Naive B cell (primary cell): ENCODE measurements around the gene CYB5D1. TPM values are rescaled to one million over a fixed set of nuclear protein-coding genes. Genes with fewer than 3 reads are reported as not detected.
"Not testable (repeated sequence)": the region's sequence is repeated elsewhere in the genome, so short reads cannot be mapped to it uniquely, and the experiment has no call there.

ENCODE experiments used
- ATAC-seq, 2 donors: fragments of 150-1000 bp; cut with Tn5 transposase; 2 replicates each; pipeline ENCODE4 v1.10.0; 2021; ENCODE audit warnings: low read depth in 2 of 2, mild to moderate bottlenecking in 2 of 2, moderate library complexity in 2 of 2
- DNase-seq: peaks from one replicate; pipeline ENCODE4 v3.0.0; 2022
- H3K27ac Mint-ChIP-seq, 6 donors: one replicate each; pipeline ENCODE4 v1.8.0; 2020 to 2022; ENCODE audit warnings: mild to moderate bottlenecking in 6 of 6, mixed read lengths in 6 of 6, moderate library complexity in 5 of 6, inconsistent platforms in 2 of 6
- H3K27me3 Mint-ChIP-seq, 3 donors: one replicate each; pipeline ENCODE4 v1.8.0; 2021 to 2022; ENCODE audit warnings: mixed read lengths in 3 of 3, mild to moderate bottlenecking in 1 of 3
- H3K36me3 Mint-ChIP-seq, 2 donors: one replicate each; pipeline ENCODE4 v1.8.0; 2020 to 2022; ENCODE audit warnings: mixed read lengths in 2 of 2, inconsistent platforms in 1 of 2, mild to moderate bottlenecking in 1 of 2
- H3K4me1 Mint-ChIP-seq, 3 donors: one replicate each; pipeline ENCODE4 v1.8.0; 2020 to 2022; ENCODE audit warnings: mixed read lengths in 3 of 3, inconsistent platforms in 1 of 3, mild to moderate bottlenecking in 1 of 3, moderate library complexity in 1 of 3
- H3K4me3 Mint-ChIP-seq, 8 donors: one replicate each; pipeline ENCODE4 v1.8.0; 2020 to 2022; ENCODE audit warnings: mild to moderate bottlenecking in 8 of 8, mixed read lengths in 8 of 8, moderate library complexity in 8 of 8, inconsistent platforms in 2 of 8
- H3K9me3 Mint-ChIP-seq, 7 donors: one replicate each; pipeline ENCODE4 v1.8.0; 2020 to 2022; ENCODE audit warnings: mixed read lengths in 7 of 7, mild to moderate bottlenecking in 5 of 7, inconsistent platforms in 2 of 7, moderate library complexity in 1 of 7
- polyA plus RNA-seq, 6 donors: library from polyadenylated mRNA; unstranded; fragments of 300-500 nt; fragmentation: Illumina TruSeq; gene quantifications; one replicate each; pipeline ENCODE4 v1.2.3, GENCODE V29; 2021; ENCODE audit warnings: low read depth in 6 of 6

CYB5D1 gene
- polyA plus RNA-seq, 6 donors from 2014 or later: 3.4 to 5.2 (median 3.7) TPM

- H3K27me3 Mint-ChIP-seq: no peaks in the 10 kb centered on the region
- peak overlapping the region in 2 of 6 donors; percentile 60 to 89 for H3K27ac Mint-ChIP-seq
- peak overlapping the region in 2 of 8 donors; percentile 5 to 10 for H3K4me3 Mint-ChIP-seq
- DNase-seq (peak; percentile 55), ATAC-seq (no peak)
- H3K4me1 Mint-ChIP-seq: peaks cover 5 to 16% (median 15%) of the 10 kb centered on the region in 3 donors
- H3K9me3 Mint-ChIP-seq: no peaks in the 10 kb centered on the region
- H3K36me3 Mint-ChIP-seq: no peaks in the 10 kb centered on the region
Observed at GRCh38 chr17:7862692-7863437, 5.1 kb downstream of the CYB5D1 start.

DNA sequence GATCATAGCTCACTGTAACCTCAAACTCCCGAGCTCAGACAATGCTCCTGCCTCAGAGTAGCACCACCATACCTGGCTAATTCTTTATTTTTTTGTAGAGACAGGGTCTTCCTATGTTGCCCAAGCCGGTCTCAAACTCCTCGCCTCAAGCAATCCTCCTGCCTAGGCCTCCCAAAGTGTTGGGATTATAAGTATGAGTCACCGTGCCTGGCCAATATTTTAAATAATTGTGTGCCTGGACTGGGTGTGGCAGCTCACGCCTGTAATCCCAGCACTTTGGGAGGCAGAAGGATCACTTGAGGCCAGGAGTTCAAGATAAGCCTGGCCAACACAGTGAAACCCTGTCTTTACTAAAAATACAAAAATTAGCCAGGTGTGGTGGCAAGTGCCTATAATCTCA is 6.6 kb downstream of the CYB5D1 start:
- H3K27ac Mint-ChIP-seq: not testable (repeated sequence)

GRCh38 chr17:7864995-7865650 is 7.3 kb downstream of the CYB5D1 start:
- Mint-ChIP-seq H3K36me3 (no peaks in the 10 kb centered on the region), H3K4me1 (peaks cover 5 to 19% (median 13%) of the 10 kb centered on the region in 3 donors), H3K4me3 (no peak overlapping the region), H3K9me3 (no peaks in the 10 kb centered on the region), H3K27ac (peak overlapping the region in 1 of 6 donors; percentile 52), H3K27me3 (no peaks in the 10 kb centered on the region)
- ATAC-seq (no peak), DNase-seq (no peak)

More for the DNA sequence above, 6.6 kb downstream of the CYB5D1 start:
- not testable (repeated sequence) for H3K4me3 Mint-ChIP-seq, ATAC-seq, H3K27me3 Mint-ChIP-seq, DNase-seq, H3K9me3 Mint-ChIP-seq, H3K36me3 Mint-ChIP-seq
- H3K4me1 Mint-ChIP-seq: peaks cover 5 to 19% (median 16%) of the 10 kb centered on the region in 3 donors

DNA sequence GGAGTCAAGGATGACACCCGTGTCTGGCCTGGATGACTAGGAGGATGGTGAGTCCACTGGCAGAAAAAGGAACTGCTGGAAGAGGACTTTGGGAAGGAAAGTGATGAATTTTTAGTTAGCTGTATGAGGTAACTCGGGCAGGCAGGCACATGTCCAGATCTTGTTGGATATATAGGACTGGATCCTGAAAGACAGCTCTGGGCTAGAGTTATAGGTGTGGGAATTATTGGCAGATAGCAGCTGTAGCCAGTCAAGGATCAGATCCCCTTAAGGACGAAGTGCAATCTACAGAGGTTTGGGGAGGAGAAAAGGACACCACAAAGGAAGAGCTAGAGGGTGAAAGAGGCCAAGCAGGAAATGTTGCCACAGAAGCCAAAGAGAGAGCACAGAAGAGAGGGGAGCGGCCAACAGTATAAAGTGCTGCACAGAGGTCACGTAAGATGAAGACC is 10.1 kb downstream of the CYB5D1 start:
- no peaks in the 10 kb centered on the region for H3K27me3 Mint-ChIP-seq
- ATAC-seq: no peak
- H3K4me3 Mint-ChIP-seq: no peak overlapping the region
- no peaks in the 10 kb centered on the region for H3K9me3 Mint-ChIP-seq
- DNase-seq: no peak
- peak overlapping the region in 3 of 6 donors; percentile 5 to 44 (median 26) for H3K27ac Mint-ChIP-seq
- H3K36me3 Mint-ChIP-seq: no peaks in the 10 kb centered on the region
- peaks cover under 1 to 16% (median 9%) of the 10 kb centered on the region in 3 donors for H3K4me1 Mint-ChIP-seq

DNA sequence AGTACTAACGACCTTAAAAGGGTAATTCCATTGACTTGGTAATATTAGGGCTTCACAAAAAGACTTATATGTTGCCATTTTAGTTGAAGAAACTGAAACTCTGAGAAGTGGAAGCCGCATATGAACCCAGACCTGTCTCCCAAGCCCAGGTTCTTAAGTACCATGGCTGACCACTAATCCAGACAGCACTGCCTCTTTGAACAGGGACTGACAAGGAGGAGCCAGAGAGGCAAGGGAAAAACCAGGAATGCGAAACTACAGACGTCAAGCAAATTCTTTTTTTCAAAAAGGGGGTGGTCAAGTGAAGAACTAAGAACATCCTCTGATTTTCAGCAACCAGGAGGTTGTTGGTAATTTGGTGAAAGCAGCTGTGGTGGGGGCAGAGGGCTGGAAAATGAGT is 15.2 kb downstream of the CYB5D1 start:
- DNase-seq (no peak), ATAC-seq (no peak)
- no peak overlapping the region for H3K4me3 Mint-ChIP-seq
- H3K27ac Mint-ChIP-seq: no peak overlapping the region
- peaks cover 12 to 15% (median 14%) of the 10 kb centered on the region in 3 donors for H3K4me1 Mint-ChIP-seq
- no peaks in the 10 kb centered on the region for H3K9me3 Mint-ChIP-seq
- no peaks in the 10 kb centered on the region for H3K36me3 Mint-ChIP-seq
- no peaks in the 10 kb centered on the region for H3K27me3 Mint-ChIP-seq

GRCh38 chr17:7875804-7876370 is 18.1 kb downstream of the CYB5D1 start:
- no peak for ATAC-seq
- Mint-ChIP-seq H3K4me1 (peaks cover 10 to 15% (median 12%) of the 10 kb centered on the region in 3 donors), H3K36me3 (no peaks in the 10 kb centered on the region), H3K4me3 (no peak overlapping the region), H3K27me3 (no peaks in the 10 kb centered on the region), H3K27ac (peak overlapping the region in 1 of 6 donors; percentile 16), H3K9me3 (no peaks in the 10 kb centered on the region)
- DNase-seq: no peak

- H3K4me1 Mint-ChIP-seq: peaks cover 10 to 15% (median 12%) of the 10 kb centered on the region in 3 donors
- H3K4me3 Mint-ChIP-seq: no peak overlapping the region
- no peaks in the 10 kb centered on the region for H3K36me3 Mint-ChIP-seq
- no peaks in the 10 kb centered on the region for H3K27me3 Mint-ChIP-seq
- H3K9me3 Mint-ChIP-seq: no peaks in the 10 kb centered on the region
- no peak for ATAC-seq
- DNase-seq: no peak
- no peak overlapping the region for H3K27ac Mint-ChIP-seq
Observed at GRCh38 chr17:7878234-7878633, 20.4 kb downstream of the CYB5D1 start.

DNA sequence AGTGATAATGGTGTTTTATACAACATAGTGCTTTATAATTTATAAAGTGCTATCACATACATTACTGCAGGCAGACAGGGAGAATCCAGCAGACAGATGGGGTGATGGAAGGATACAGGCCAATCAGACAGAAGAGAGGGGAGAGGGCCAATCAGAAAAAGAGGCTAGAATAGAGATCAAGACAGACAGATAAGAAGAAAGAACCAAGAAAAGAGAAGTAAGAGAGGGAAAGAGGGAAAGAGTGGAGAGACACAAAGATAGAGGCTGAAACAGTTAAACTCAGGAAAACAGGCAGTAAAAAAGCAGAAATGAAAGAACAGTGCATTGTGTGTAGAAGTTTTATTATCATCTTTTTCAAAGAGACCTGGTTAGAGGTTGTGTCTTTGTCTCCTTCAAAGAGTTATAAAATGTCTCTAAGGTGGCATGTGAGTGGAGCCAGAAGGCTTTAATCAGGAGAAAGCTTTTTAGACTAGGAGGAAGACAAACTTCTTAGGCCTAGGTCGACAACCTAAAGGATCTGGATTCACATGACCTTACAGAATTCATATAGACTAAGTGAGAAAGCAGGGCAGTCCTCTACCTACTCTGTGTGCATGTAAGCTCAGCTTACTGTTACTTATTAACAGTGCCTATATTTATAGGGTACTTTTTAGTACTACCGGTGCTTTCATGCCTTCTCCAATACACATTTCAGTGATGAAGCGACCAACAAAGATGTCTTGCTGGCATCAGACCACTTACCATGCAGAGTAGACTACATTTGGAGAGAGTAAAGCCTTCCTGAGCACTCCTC is 22.5 kb downstream of the CYB5D1 start:
- Mint-ChIP-seq H3K9me3 (no peaks in the 10 kb centered on the region), H3K4me3 (no peak overlapping the region), H3K27me3 (no peaks in the 10 kb centered on the region), H3K27ac (no peak overlapping the region), H3K4me1 (peaks cover 6 to 15% (median 8%) of the 10 kb centered on the region in 3 donors), H3K36me3 (no peaks in the 10 kb centered on the region)
- no peak for ATAC-seq
- no peak for DNase-seq

DNA sequence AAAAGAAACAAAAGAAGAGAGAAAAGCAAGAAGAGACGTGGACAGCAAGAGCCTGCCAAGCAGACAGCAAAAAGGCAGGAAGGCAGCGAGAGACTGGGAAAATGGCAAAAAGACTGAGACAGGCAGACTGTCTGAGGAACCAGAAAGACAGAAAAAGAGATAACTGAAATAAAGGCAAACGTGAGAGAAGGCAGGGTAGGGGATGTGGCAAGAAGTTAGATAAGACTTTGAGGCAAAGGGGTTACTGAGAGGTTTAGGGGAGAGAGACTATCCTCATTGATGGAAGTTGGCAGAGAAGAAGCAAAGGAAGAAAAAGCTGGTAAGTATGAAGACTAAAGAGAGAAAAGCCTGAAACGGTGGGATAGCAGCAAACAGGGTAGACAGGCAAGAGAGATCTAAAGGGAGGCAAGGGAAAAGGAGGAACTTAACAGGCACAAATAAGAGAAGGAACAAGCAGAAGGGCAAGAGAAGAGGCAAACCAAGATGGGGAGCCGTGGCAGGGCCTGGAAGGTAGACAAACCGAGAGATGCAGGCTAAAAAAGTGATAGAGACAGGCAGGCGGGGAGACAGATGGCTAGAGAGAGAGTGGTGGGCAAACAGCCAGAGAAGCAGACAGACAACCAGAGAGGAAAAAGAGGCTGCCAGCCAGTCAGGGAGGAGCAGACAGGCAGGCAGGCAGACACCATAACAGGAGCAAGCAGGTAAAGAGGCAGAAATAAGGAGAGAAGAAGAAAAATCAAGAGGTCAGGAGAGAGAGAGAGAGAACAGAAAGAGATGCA is 23.7 kb downstream of the CYB5D1 start:
- no peak overlapping the region for H3K4me3 Mint-ChIP-seq
- DNase-seq (no peak), ATAC-seq (no peak)
- H3K9me3 Mint-ChIP-seq: no peaks in the 10 kb centered on the region
- peaks cover 1 to 10% (median 3%) of the 10 kb centered on the region in 3 donors for H3K4me1 Mint-ChIP-seq
- H3K27ac Mint-ChIP-seq: no peak overlapping the region
- H3K36me3 Mint-ChIP-seq: no peaks in the 10 kb centered on the region
- no peaks in the 10 kb centered on the region for H3K27me3 Mint-ChIP-seq

GRCh38 chr17:7882068-7882467 is 24.3 kb downstream of the CYB5D1 start:
- no peak overlapping the region for H3K27ac Mint-ChIP-seq
- H3K36me3 Mint-ChIP-seq: no peaks in the 10 kb centered on the region
- H3K4me3 Mint-ChIP-seq: no peak overlapping the region
- ATAC-seq: no peak
- peaks cover 0 to 6% (median 0%) of the 10 kb centered on the region in 3 donors for H3K4me1 Mint-ChIP-seq
- no peak for DNase-seq
- H3K9me3 Mint-ChIP-seq: no peaks in the 10 kb centered on the region
- H3K27me3 Mint-ChIP-seq: no peaks in the 10 kb centered on the region

GRCh38 chr17:7882629-7883028 is 24.8 kb downstream of the CYB5D1 start:
- no peaks in the 10 kb centered on the region for H3K9me3 Mint-ChIP-seq
- no peaks in the 10 kb centered on the region for H3K36me3 Mint-ChIP-seq
- no peak for ATAC-seq
- no peak overlapping the region for H3K27ac Mint-ChIP-seq
- no peaks in the 10 kb centered on the region for H3K27me3 Mint-ChIP-seq
- no peak for DNase-seq
- peaks cover 0 to 6% (median 0%) of the 10 kb centered on the region in 3 donors for H3K4me1 Mint-ChIP-seq
- no peak overlapping the region for H3K4me3 Mint-ChIP-seq

GRCh38 chr17:7883781-7884386 is 26.1 kb downstream of the CYB5D1 start:
- no peaks in the 10 kb centered on the region for H3K36me3 Mint-ChIP-seq
- ATAC-seq: peak; percentile 7 to 14
- no peaks in the 10 kb centered on the region for H3K9me3 Mint-ChIP-seq
- H3K27me3 Mint-ChIP-seq: no peaks in the 10 kb centered on the region
- peak overlapping the region in 7 of 8 donors; percentile 63 to 93 (median 86) for H3K4me3 Mint-ChIP-seq
- DNase-seq: peak; percentile 29
- H3K27ac Mint-ChIP-seq: peak overlapping the region in 4 of 6 donors; percentile 3 to 82 (median 68)
- peaks cover 0 to 6% (median 0%) of the 10 kb centered on the region in 3 donors for H3K4me1 Mint-ChIP-seq
